GM19328 (cell line): ENCODE results near the gene THSD4.
"Not testable (repeated sequence)": the region's sequence is repeated elsewhere in the genome, so short reads cannot be mapped to it uniquely, and the experiment has no call there.

Source experiments
- ATAC-seq: cut with Tn5 transposase; IDR thresholded peaks from one replicate; pipeline ENCODE4 v1.9.1; 2021; ENCODE audit warnings: mild to moderate bottlenecking, moderate library complexity; ENCODE audit not compliant: unreplicated experiment

THSD4 gene

DNA sequence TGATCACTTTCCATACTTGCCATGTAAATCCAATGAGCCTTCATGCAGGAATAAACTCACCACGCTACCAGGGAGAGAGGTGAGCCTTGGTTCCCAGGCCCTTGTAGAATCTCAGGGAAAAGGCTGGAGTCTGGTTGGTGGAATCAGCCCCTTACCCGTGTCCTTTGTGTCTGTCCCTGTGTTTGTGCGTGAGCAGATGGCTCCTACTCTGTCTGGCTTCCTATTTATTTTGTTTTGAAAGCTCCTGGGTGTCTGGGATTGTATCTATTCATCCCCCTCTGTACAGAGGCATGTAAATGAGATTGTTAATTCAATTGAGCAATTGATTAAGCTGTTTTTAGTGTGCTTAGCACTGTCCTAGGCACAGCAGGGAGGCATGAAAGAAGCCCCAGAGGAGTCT, 278.1 kb downstream of the THSD4 start:
- no peak for ATAC-seq

DNA sequence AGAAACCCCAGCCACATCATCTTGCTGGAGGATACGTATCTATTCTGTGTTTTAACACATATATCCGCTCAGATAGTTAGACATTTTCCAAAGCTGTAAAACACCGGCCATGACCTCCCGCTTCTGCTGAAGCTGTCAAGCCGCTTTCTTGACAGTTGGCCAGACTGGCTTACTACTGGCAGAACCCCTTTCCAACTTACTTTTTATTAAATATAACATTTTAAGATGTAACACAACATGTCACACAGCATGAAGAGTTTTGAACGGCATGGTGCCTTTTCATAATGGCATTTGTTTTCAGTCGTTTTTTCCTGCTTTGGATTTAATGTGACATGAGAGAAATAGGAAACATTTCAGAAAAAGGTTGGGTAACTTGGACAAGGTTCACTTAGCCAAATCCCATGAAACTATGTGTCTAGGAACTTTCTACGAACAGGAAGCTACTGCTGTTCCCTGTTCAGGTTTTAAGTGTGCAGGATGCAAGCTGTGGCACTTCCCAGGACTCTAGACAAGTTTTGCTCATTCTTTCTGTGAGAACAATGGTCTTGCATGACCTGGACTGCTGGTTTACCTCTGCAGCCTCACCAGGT, 281.4 kb downstream of the THSD4 start:
- no peak for ATAC-seq

DNA sequence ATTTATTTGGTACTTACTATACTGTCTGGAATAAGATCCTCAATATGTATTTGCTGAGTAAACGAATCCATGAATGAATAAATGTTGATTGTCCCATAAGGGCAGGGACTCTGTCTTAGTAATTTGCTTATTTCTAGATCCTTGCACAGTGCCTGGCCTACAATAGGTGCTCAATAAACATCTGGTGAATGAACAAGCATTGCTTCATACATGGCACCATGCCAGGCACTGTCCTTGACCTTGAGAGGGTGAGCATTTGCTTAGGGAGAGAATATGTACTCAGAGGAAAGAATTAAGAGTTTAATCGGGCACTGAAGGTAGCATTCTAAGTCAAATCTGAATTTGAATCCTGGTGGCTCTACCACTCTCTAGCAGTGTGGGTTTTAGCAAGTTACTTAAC, 282.1 kb downstream of the THSD4 start:
- ATAC-seq, result no peak

DNA sequence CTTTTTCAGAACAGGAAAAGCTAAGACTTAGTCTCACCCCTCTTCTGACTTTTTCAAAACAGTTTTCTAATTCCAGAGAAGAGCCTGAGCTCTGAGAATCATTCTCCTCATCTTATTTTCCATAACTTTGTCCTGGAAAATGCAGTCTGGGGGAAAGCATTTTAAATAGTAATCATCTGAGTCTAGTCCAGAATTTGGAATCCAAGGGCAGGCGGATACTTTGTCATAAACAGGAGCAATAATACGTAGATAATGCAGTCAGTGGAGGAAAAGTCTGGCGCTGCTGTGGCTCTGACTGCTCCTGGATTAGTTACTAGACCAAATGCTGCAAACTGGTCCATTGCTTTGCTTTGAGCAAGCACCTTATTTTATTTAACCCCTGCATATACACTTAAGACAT, 285.0 kb downstream of the THSD4 start:
- ATAC-seq, result no peak

DNA sequence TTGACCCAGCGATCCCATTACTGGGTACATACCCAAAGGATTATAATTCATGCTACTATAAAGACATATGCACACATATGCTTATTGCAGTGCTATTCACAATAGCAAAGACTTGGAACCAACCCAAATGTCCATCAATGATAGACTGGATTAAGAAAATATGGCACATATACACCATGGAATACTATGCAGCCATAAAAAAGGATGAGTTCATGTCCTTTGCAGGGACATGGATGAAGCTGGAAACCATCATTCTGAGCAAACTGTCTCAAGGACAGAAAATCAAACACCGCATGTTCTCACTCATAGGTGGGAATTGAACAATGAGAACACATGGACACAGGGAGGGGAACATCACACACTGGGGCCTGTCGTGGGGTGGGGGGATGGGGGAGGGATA, 286.5 kb downstream of the THSD4 start:
- ATAC-seq, result not testable (repeated sequence)

DNA sequence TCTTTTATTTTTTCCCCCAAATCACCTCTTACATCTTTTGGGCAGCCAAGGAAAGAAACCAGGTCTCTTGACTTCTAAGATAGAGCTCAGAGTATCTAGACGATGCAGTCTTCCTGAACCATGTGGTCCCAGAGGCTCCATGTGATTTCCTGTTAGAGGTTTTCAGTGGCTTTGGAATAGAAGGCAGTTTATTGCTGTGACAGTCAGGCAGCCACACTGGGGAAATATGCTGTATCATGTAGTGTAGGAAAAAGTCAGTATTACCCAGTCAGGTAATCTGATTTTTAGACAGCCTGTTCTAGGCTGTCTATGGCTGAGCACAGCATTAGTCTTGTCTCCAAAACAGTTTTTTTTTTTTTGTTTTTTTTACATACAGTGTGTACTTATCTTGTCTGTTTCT, 294.3 kb downstream of the THSD4 start:
- no peak for ATAC-seq

DNA sequence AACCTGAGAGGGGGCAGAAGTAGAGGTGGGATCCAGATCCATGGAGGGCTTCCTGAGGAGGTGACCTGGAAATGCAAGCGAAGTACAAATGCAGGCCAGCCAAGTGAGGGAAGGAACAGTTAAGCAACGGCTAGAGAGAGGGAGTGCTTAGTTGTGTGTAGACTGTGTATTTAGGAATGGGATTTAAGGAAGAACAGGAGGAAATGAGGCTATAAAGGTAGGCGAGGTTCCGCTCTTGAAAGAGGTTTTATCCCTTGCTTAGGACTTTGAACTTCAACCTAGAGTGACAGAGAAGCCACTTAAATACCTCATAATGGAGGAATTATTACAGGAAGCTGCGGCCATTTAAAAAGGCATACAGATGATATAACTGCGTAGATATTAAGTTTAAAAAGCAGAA, 295.1 kb downstream of the THSD4 start:
- no peak for ATAC-seq

DNA sequence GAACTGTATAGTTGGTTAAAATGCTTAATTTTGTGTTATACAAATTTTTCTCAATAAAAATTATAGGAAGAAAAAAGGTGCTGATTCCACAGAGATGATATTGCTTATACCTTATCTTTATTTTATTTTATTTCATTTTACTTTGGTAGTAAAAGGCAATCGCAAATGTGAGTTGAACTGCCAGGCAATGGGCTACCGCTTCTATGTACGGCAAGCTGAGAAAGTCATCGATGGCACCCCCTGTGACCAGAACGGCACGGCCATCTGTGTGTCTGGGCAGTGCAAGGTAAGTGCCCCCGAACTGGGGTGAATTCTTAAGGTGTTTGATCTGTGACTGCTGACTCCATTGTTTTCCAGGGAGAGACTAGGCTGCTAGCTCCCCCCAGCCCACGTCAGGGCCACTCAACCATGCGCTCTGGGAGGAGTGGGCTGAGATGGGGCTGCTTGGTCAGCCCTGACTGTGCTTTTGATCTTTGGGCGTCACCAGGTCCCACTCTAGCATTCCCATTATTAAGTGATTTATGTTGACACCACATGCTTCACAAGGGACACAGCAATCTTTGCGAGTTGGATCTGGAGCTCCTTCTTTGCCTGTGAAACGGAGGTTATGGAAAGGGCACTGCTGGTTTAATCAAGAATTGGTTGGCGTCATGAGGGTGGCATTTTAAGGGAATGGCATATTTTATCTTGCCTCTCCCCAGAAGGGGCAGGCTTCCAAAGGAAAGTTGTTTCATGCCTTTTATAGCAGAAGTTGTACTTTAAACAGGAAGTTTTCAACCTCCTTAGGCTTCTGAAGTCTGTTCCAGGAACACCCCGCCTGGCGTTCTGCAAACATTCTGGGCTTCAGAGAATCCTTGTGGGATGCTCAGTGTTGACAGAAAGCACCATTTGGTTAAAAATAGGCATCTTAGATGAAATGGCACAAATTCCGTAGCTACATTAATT, 296.5 kb downstream of the THSD4 start:
- no peak for ATAC-seq

DNA sequence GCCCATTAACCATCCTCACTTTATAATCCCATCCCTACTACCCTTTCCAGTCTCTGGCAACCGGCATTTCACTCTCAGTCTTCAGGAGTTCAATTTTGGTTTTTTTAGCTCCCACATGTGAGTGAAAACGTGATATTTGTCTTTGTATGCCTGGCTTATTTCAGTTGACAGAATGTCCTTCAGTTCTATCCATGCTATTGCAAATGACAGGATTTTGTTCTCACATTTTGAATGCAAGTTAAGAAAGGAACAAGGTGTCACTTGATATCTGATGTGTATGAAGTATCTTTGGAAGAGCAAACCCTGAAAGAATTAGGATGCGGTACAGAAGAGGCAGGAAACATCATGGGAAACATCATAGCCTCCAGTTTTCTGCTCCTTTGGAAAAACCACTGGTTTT, 298.1 kb downstream of the THSD4 start:
- ATAC-seq, result no peak

DNA sequence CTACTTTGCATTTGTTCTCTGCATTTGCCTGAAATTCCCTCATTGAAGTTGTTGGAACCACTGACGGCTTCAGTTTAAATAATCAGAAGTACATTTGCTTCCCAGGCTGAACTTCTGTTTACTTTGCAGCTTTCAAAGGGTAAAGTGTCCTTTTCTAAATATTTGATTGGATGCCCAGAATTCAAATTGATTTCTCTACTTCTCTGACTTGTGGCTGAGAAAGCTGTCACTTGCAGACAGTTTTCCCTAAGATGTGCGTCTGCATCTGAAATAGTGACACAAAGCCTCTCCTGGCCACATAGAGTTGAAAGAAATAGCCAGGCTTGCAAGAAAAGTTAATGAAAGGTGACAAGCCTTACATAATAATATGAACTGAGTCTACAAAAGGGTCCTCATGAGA, 299.6 kb downstream of the THSD4 start:
- ATAC-seq, result no peak

DNA sequence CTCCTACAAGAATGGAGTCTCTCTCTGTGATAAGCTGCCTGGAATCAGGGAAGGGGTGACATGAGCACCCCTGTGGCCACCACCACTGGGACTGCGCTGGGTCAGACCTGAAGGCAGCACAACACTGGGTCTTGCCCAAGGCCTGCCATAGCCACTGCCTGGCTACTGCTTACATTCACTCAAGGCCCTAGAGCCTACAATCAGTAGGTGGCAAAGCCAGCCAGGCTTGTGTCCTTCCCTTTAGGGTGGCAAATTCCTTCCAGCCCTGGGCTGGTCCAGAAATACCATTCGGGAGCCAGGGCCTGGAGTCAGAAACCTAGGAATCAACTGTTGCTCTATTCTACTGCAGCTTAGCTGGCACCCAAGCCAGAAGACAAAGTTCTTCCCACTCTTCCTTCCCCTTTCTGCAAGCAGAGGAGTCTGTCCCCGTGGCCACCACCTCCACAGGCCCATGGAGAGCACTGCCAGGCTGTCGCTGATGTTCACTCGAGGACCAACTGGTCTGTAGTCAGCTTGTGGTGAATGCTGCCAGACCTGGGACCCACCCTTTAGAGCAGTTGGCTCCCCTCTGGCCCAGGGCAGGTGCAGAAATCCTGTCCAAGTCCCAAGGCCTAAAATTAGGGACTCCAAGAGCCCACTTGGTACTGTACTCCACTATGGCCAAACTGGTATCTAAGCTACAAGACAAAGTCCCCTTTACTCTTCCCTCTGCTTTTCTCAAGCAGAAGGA, 307.4 kb downstream of the THSD4 start:
- ATAC-seq, result no peak

DNA sequence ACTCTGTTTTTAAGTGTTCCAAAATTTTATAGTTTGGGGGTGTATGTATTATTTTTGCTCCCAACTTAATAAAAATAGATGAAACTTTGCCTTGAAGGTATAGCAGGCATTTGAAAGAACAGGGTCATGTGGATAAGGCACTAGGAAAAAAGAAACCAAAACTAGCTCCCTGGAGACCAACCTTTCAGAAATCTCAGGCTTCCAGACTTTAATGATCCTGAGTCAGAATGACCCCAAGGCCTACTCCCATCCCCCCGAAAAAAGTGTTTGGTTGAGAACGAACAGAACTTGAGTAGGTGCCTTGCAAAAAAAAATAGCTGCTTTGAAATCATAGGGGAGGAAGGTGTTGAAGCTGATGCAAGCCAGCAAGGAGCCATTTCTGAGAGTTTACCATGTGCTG, 309.5 kb downstream of the THSD4 start:
- no peak for ATAC-seq

DNA sequence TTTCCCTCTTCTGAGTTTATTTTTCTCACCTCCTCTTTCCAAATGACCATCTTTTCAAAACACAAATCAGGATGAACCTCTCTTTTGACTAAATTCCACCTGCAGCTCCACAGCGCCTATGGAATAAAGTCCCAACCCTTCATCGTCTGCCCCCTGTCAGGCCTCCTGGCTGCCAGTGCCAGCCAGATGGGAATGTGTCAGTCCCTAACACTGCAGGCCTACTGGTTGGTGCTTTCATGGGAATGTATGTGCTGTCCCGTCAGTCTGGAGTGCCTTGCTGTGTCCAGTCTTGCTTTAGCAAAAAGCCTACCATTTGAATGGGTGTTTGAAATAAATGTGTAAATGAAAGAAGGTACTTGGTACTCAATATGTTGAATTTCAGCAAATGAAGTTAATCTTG, 310.1 kb downstream of the THSD4 start:
- ATAC-seq, result no peak

DNA sequence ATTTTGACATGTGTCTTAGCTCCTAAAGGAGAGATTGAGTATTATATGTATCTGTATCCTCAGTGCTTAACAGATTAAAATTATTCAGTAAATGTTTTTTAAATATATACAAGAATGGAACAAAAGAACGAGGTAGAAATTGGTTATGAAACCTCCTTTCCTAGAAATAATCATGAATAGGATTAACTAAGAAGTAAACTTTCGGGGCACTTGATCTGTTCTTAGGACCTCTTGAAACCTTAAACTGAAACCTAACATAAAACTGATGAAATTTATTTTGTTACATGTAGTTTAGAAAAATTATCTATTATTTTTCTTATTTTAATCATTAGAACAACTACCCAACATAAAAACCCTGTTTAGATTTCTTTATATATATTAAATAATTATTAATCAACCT, 311.5 kb downstream of the THSD4 start:
- no peak for ATAC-seq

DNA sequence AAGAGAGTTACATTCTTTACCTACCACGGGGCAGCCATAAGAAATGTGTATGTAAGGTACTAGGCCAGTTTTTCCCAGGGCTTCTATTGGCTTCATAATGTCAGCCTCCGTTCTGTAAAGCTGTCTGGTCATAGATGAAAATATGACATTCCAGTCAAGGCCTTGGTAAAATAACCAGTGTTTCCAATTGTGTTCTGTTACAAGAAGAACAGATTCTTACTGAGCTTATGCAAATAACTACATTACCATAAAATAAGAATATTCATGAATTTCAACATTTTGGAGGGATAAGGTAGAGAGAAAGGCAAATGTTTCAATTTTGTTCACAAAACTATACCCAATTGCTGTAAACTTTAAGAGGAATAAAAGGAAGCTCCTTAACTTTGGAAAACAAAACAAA, 315.5 kb downstream of the THSD4 start:
- ATAC-seq, result no peak

DNA sequence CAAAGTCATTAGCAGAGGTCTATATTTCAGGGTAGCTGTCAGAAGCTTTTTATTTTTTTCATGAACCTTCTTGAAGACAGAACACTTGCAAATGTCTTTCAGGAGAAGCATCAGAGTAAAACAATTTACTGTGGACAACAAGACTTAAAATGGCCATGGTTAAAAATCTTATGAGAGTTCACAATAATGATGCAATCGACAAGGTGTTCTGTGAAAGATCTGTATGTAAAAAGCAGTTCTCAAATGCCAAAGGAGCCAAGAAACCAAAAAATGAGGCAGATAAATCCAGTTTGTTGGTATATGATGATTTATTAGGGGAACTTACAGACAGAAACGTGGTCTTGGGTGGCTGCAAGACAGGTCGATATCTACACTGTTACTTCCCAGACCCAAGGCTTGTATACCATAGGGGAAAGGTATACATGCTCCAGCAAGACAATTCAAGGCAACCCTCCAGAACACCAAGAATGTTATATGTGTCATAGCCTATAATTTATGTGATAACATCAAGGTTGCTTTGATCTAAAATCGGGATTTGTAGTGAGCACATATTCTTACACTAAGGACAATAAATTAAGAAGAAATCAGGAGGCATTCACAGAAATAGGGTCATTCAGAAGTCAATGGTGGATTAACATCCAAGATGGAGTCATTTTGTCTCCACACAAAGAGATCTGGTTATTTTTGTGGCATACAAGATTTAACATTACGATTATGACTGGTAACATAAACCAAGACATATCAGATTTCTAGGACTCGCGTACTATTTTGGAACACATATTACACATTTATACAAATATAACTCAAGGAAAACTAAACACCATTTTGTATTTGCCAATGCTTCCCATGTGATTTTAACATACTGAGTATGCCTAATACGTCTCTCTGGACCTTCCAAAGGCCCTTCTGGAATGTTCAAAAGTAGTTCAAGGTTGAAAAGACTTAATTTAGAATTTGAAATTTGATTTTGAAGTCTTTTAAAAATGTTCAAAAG, 316.4 kb downstream of the THSD4 start:
- ATAC-seq, result no peak

DNA sequence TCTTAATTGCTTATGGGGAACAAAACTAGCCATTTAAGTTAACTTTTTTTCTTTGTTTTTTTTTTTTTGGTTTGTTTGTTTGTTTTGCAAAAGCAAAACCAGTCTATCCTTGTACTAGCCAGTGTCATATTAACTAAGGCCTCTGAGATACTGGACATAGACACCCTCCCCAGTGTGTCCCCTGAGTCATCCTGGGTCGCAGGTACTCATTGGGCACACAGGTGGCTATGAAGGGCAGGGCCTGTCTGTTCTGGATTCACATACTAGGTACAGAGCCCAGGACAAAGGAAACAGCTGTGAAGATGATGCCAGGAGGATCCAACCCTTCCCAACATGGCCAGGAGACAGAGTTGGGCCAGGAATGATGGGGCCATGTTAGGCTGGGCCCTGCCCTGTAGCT, 318.1 kb downstream of the THSD4 start:
- no peak for ATAC-seq

DNA sequence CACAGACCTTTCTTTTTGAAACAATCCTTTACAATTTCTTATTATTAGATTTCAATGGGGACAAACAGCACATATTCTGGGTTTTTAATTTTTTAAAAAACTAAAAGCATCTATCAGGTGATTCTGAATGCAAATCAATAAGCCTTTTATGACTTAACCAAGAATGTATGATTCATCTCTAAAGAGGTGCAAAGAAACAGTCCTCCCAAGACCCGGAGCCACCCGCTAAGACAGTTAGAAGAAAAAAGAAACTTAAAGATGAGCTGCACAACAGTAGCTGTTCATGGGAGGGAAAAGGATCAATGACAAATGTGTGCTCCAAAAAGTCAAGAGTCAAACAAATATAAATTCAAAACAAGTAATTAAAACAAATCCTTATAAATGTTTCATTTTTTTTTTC, 319.5 kb downstream of the THSD4 start:
- ATAC-seq, result no peak

DNA sequence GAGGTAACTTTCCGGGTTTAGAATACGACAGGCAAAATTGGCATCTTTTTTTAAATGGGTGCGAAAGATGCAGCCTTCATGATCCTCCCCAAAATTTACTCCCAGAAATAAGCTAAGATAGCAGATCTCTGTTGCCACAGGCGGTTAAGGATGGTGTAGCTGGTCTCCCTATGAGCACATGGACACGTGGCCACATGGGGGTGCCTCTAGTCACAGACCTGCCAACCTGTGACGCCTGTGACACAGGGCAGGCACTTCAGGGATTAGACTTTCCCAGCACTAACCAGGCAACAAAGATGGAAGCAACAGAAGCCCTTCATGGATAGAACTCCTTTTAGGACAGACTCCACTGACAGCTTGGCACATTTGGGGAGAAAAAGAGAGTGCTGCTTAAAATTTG, 320.3 kb downstream of the THSD4 start:
- ATAC-seq, result no peak

DNA sequence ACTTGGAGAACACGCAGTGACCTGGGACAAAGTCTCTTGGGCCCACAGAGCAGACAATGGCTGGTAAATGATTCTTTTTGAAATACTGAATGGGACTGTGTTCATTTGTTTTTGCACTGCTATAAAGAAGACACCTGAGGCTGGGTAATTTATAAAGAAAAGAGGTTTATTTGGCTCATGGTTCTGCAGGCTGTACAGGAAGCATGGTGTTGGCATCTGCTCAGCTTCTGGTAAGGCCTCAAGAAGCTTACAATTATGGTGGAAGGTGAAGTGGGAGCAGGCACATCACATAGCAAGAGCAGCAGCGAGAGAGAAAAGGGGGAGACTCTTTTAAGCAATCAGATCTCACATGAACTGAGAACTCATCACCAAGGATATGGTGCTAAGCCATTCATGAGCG, 321.6 kb downstream of the THSD4 start:
- no peak for ATAC-seq

DNA sequence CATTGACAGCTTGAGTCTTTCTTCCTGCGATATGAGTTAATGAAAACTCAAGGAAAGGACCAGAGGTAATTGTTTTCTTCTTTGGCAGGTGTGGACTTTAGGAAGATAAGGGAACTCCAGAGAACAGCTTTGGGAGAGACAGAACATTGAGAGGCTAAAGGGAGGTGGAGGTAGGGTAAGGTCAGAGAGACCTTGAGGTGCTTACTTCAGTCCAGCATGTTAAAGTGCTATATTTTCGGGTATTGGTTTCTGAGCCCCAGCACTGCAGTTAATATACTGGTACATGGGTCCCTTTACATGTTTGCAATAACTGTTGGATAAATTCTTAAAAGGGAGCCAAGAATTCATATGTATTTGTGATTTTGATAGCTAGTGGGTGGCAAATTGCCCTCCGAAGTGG, 322.1 kb downstream of the THSD4 start:
- no peak for ATAC-seq
